ENCODE measurements around the gene GXYLT1. TPM values are rescaled to one million over a fixed set of nuclear protein-coding genes. Genes with fewer than 3 reads are reported as not detected.
"Not testable (repeated sequence)": the region's sequence is repeated elsewhere in the genome, so short reads cannot be mapped to it uniquely, and the experiment has no call there.

GXYLT1 gene
- total RNA-seq, 6 experiments from 2014 or later = 9.3 to 13.8 (median 10.8) TPM

GRCh38 chr12:42119085-42119633 lies 25.5 kb downstream of the GXYLT1 start:
- Histone ChIP-seq H3K9me3 (no peaks in the 10 kb centered on the region), H3K27ac (no peak overlapping the region), H3K27me3 (no peaks in the 10 kb centered on the region), H3K4me3 (no peak overlapping the region), H3K36me3 (no peaks in the 10 kb centered on the region), H3K4me1 (no peaks in the 10 kb centered on the region)
- TF ChIP-seq POLR2A (IDR thresholded peaks at IDR 0.05) (no peak), CTCF (IDR thresholded peaks at IDR 0.05) (no peak)
- WGBS (ENCODE audit: insufficient coverage, low coverage, low lambda C conversion rate, missing lambda C conversion rate) = 79% methylated on average over 2 of the region's 2 CpGs
- ATAC-seq (no peak), DNase-seq (no peak)
- intact Hi-C loops (cut with DNase I) = no loop called here

DNA sequence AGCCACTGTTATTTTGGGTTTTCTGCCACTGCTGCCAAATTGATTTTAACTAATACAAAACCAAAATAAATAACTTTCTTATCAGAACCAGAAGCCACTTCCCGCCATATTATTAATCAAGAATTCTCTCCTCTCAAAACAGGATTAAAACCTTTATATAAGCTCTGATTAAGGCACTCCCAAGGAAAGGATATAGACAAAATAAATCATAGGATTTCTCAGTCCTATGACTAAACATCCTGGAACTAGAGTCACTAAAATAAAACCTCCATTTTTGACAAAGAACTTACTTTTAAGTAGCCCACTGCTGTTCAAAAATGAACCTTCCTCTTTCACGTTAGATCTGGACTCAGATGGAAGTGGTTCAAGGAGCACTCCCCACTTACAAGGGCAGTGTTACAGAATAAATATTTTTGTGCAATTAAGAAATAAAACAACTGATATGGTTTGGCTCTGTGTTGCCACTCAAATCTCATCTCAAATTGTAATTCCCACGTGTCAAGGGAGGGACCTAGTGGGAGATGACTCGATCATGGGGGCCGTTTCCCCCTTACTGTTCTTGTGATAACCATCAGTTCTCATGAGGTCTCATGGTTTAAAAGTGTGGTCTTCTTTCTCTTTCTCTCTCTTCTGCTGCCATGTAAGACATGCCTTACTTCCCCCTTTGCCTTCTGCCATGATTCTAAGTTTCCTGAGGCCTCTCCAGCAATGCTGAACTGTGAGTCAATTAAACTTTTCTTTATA lies 26.4 kb downstream of the GXYLT1 start:
- no peak for TF ChIP-seq POLR2A (IDR thresholded peaks at IDR 0.05)
- no peak for TF ChIP-seq CTCF (IDR thresholded peaks at IDR 0.05)
- Histone ChIP-seq H3K27ac (no peak overlapping the region), H3K9me3 (no peaks in the 10 kb centered on the region), H3K4me3 (no peak overlapping the region), H3K36me3 (no peaks in the 10 kb centered on the region), H3K27me3 (no peaks in the 10 kb centered on the region), H3K4me1 (no peaks in the 10 kb centered on the region)
- WGBS (ENCODE audit: insufficient coverage, low coverage, low lambda C conversion rate, missing lambda C conversion rate) = 58% methylated on average over 4 of the region's 5 CpGs
- DNase-seq = no peak
- intact Hi-C loops (cut with DNase I) = no loop called here
- ATAC-seq = no peak

DNA sequence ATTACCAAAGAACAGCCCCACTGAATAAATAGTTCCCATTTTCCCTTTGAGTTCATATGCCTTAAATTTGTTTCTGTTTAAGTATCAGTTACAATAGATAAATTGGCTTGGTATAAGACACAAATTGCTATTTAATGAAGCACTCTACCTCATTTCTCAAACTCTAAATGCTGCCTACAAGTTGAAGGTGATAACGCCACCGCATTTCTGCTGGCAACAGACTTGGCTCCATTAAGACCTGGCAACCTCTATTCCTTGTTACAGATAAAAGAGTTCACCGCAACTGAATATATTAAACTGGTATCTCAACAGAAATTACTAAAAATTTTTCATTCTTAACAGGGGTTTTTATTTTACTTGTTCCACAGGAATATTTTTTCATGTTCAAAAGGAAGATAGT lies 35.6 kb downstream of the GXYLT1 start:
- H3K27me3 ChIP-seq = no peaks in the 10 kb centered on the region
- ATAC-seq (no peak), DNase-seq (no peak)
- no peaks in the 10 kb centered on the region for H3K9me3 ChIP-seq
- intact Hi-C loops (cut with DNase I) = no loop called here
- TF ChIP-seq POLR2A (IDR thresholded peaks at IDR 0.05) (no peak), CTCF (IDR thresholded peaks at IDR 0.05) (no peak)
- H3K27ac ChIP-seq = no peak overlapping the region
- no peak overlapping the region for H3K4me3 ChIP-seq
- no peaks in the 10 kb centered on the region for H3K4me1 ChIP-seq
- no peaks in the 10 kb centered on the region for H3K36me3 ChIP-seq
- 98% methylated on average over 3 of the region's 3 CpGs for WGBS (ENCODE audit: insufficient coverage, low coverage, low lambda C conversion rate, missing lambda C conversion rate)

DNA sequence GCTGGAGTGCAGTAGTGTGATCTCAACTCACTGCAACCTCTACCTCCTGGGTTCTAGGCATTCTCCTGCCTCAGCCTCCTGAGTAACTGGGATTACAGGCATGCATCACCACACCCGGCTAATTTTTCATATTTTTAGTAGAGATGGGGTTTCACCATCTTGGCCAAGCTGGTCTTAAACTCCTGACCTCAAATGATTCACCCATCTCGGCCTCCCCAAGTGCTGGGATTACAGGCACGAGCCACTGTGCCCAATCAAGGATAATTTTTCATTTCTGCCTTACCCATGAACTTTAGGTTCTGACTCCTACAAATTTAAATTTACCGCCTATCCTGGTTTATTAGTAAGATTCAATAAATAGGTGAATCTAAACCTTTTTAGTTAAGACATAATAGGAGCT lies 37.9 kb downstream of the GXYLT1 start:
- DNase-seq; H3K4me1 ChIP-seq; H3K27ac ChIP-seq; H3K9me3 ChIP-seq; intact Hi-C loops (cut with DNase I); H3K27me3 ChIP-seq; H3K36me3 ChIP-seq; H3K4me3 ChIP-seq; ATAC-seq: not testable (repeated sequence)
- 93% methylated on average over 3 of the region's 4 CpGs for WGBS (ENCODE audit: insufficient coverage, low coverage, low lambda C conversion rate, missing lambda C conversion rate)

- TF ChIP-seq POLR2A (IDR thresholded peaks at IDR 0.05) (no peak), CTCF (IDR thresholded peaks at IDR 0.05) (no peak)
- WGBS (ENCODE audit: insufficient coverage, low coverage, low lambda C conversion rate, missing lambda C conversion rate) = 100% methylated on average over 1 of the region's 1 CpG
- H3K4me1 ChIP-seq = no peaks in the 10 kb centered on the region
- no peak for DNase-seq
- intact Hi-C loops (cut with DNase I) = no loop called here
- no peaks in the 10 kb centered on the region for H3K27me3 ChIP-seq
- H3K4me3 ChIP-seq = no peak overlapping the region
- H3K36me3 ChIP-seq = no peaks in the 10 kb centered on the region
- no peak for ATAC-seq
- H3K27ac ChIP-seq = no peak overlapping the region
- H3K9me3 ChIP-seq = no peaks in the 10 kb centered on the region
These were observed 39.9 kb downstream of the GXYLT1 start for GRCh38 chr12:42104784-42105183.
